HG03575 (cell line): ENCODE measurements around the gene CLBA1.
"Not testable (repeated sequence)": the region's sequence is repeated elsewhere in the genome, so short reads cannot be mapped to it uniquely, and the experiment has no call there.

Source experiments
- ATAC-seq: cut with Tn5 transposase; IDR thresholded peaks from one replicate; pipeline ENCODE4 v1.9.1; 2021; ENCODE audit not compliant: unreplicated experiment, insufficient number of reproducible peaks, low FRiP score; ENCODE audit errors: extremely low read depth

Gene CLBA1

DNA sequence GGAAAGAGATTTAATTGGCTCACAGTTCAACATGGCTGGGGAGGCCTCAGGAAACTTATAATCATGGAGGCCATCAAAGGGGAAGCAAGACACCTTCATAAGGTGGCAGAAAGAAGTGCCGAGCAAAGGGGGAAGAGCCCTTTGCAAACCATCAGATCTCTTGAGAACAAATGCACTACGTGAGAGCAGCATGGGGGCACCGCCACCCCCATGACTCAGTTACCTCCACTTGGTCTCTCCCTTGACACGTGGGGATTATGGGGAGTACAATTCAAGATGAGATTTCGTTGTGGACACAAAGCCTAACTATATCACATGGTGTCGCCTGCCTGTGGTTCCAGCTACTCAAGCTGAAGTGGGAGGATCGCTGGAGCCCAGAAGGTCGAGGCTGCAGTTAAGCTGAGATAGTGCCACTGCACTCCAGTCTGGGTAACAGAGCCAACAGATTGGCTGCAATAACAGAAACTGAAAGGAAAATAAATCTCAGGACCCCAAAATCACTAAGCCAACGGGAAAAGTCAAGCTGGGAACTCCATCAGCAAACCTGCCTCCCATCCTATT is 45.3 kb downstream of the CLBA1 start:
- ATAC-seq, result no peak

DNA sequence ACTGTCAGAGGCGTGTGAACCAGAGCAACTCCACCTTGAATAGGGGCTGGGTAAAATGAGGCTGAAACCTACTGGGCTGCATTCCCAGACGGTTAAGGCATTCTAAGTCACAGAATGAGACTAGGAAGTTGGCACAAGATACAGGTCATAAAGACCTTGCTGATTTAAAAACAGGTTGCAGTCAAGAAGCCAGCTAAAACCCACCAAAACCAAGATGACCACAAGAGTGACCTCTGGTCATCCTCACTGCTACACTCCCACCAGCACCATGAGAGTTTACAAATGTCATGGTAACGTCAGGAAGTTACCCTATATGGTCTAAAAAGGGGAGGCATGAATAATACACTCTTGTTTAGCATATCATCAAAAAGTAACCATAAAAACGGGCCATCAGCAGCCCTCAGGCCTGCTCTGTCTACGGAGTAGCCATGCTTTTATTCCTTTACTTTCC is 46.9 kb downstream of the CLBA1 start:
- ATAC-seq, result not testable (repeated sequence)

DNA sequence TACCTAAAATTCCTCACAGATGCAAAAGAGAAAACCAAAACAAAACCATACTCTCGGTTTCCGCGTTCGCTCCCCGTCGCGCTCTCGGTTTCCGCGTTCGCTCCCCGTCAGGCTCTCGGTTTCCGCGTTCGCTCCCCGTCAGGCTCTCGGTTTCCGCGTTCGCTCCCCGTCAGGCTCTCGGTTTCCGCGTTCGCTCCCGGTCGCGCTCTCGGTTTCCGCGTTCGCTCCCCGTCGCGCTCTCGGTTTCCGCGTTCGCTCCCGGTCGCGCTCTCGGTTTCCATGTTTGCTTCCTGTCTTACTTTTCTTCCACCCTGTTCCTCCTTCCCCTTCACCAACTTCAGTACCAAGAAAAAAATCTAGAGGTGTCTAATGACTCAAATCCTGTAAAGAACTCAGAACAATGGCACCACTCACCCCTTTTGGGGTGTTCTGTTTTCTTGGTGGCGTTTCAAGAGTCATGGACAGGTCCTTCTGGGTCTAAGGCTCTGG is 47.9 kb downstream of the CLBA1 start:
- not testable (repeated sequence) for ATAC-seq

DNA sequence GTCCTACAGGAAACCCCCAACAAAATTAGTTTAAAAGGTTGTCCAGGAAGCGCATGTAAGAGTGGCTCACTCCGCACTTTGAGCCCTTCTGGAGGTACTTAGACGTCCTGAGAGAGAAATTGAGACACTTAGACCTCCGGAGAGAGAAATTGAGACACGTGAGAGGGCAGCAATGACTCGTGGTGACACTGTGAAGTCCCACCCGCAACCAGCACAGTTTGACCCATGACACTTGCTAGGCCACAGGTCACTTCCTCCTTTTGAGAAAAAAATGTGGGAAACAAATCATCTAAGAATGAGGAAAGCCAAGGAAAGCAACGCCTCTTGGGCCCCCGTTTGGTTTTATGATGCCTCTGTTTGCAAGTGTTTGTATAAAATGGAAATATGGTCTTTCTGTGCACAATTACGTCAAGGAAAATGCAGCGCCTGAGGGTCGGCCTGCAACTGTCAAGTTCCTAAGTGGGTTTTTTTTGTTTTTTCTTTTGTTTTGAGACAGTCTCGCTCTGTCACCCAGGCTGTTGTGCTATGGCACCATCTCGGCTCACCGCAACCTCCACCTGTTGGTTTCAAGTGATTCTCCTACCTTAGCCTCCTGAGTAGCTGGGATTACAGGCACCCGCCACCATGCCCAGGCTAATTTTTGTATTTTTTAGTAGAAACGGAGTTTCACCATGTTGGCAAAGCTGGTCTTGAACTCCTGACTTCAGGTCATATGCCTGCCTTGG is 48.9 kb downstream of the CLBA1 start:
- ATAC-seq, result no peak

DNA sequence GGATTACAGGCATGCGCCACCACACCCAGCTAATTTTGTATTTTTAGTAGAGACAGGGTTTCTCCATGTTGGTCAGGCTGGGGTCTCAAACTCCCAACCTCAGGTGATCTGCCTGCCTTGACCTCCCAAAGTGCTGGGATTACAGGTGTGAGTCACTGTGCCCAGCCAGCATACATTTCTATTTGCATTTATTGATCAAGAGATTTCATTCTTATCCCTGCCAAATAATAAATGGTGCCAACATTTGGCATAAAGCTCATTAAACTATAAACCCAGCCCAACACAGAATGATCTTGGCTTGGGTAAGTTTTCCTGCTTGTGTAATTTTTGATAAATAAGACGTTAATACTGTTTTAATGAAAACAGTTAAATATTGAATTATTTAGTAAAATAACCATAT is 50.0 kb downstream of the CLBA1 start:
- ATAC-seq, result not testable (repeated sequence)

DNA sequence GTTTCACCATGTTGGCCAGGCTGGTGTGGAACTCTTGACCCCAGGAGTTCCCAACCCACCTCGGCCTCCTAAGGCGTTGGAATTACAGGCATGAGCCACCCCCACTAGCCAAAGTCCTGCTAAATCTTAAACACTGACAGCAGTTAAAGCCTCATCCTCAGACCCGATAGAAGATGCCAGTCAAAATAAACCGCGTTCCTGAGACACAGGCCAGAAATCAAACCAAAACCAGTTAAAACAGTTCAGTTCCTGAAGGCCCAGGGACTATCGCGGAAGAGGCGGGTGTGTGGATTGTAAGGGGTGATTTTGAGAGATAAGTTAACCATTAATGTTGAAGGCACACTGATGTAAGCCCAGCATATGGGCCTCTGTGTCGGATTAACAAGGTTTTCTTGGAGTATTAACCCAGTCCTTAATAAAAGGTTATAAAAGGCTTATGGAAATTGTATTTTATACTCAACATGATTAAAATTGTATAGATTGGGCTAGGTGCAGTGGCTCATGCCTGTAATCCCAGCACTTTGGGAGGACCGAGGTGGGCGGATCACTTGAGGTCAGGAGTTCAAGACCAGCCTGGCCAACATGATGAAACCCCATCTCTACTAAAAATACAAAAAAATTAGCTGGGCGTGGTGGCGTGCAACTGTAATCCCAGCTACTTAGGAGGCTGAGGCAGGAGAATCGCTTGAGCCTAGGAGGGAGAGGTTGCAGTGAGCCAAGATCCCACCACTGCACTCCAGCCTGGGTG is 54.0 kb downstream of the CLBA1 start:
- ATAC-seq, result no peak

DNA sequence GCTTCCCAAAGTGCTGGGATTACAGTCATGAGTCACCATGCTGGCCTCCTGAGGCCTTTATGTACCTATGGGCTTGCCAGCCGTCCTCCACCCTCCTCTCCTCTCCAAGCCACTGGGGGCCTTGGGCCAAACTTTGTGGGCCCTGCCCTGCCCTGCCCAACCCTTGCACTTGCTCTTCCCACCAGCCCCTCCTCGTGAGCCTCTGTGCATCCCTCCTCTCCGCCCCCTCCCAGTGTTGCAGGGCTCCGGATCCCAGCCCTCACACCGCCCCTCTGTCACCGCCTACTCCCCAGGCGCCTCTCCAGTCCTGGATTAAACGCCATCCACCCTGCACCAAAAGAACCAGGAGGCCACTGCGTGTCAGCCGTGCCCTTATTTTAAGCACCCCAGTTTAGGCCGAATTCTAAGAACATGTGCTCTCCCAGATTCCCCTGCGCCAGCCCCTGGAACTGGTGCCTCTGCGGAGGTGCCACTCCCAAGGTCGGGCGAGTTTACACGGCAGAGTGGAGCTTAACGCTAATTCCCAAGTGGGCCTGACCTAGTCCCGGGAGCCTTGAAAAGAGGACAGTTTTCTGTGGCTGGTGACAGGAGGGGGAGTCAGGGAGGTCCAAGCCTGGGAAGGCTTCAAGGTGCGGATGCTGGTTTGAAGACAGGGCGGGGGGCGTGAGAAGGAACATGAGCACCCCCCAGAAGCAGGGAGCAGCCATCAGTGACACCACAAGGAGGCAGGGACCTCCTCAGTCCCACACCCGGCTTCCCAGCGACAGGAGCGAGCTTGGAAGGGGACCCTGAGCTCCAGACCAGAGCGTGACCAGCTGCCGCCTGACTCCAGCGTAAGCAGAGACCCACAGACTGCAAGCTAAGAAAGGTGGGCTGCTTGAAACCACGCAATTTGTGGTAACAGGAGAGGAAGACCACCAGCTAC is 56.5 kb downstream of the CLBA1 start:
- ATAC-seq, result no peak

DNA sequence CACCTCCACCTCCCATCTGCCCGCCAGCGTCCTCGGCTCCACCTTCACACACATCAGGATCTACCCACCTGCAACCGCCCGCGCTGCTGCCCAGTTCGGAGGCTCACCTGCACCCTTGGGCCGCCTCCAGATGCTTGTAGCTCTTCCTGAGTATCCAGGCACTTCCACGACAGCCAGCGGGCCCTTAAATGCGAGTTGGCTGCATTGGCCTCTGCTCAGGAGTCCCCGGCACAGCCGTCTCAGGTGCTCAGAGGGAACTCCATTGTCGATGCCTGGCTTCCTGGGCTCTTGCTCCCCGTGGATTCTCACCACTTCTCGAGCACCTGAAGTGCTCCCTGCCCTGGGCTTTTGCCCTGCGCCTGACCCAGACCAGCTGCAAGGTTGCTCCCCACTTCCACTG is 57.2 kb downstream of the CLBA1 start:
- ATAC-seq, result no peak

DNA sequence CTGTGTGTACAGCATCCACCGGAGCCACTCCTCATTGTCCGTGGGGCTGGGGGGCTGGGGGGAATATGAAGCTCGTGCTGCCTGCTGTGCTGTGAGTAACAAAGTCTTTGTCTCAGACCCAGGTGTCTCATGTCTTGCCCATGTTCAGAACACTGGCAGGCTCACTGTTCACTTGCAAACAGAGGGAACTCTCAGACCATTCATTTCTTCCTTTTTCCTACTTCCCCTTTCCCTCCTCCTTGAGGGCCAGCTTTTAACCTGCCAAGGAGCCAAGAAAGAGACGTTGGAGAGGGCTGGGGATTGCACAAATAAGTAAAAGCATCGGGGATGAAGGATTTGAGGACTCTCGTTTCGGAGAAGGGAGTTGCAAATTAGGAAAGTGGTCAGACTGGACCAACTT is 58.1 kb downstream of the CLBA1 start:
- ATAC-seq, result no peak
